H1 (cell line): Measurements from ENCODE around the gene TOMT. TPM values are rescaled to one million over a fixed set of nuclear protein-coding genes. Genes with fewer than 3 reads are reported as not detected.

Experiments used
- CTCF ChIA-PET: fragments of 300-600 bp; sonication (Branson Sonifier 250); formaldehyde crosslinking; loops from one replicate; lab custom pipeline; 2021; ENCODE audit not compliant: partially characterized antibody; lab: Charles Lee
- POLR2A ChIA-PET: fragments of 300-600 bp; sonication (Branson Sonifier 250); formaldehyde crosslinking; loops from one replicate; lab custom pipeline; 2021; ENCODE audit warnings: inconsistent platforms; ENCODE audit not compliant: partially characterized antibody; lab: Charles Lee
- DNase-seq, 2 experiments: peaks; one replicate each; pipeline versions ENCODE4 v3.0.0 to v3.0.0-alpha.2; 2010 to 2022; ENCODE audit warnings: low spot score in 2 of 2, low read depth in 1 of 2, mixed read lengths in 1 of 2
- FAIRE-seq: peaks from 2 replicates; lab custom pipeline; 2011; peaks lifted over from hg19 to GRCh38; lab: Jason Lieb, UNC
- H2AFZ ChIP-seq: 2 replicates; pipeline ENCODE4 v1.8.1; 2012; ENCODE audit warnings: low read length, inconsistent platforms
- H2AK5ac ChIP-seq: 2 replicates; pipeline ENCODE4 v1.6.1; 2013; ENCODE audit warnings: low read depth, low read length
- H2BK120ac ChIP-seq: replicated peaks from 2 replicates; pipeline ENCODE3; 2013; ENCODE audit warnings: low read depth, low read length, inconsistent platforms
- H2BK12ac ChIP-seq: 2 replicates; pipeline ENCODE4 v1.6.1; 2013; ENCODE audit warnings: low read depth, low read length
- H2BK15ac ChIP-seq: 2 replicates; pipeline ENCODE4 v1.6.1; 2013; ENCODE audit warnings: low read length
- H2BK20ac ChIP-seq: 2 replicates; pipeline ENCODE4 v1.6.1; 2013; ENCODE audit warnings: low read length
- H2BK5ac ChIP-seq: 2 replicates; pipeline ENCODE4 v1.6.1; 2013; ENCODE audit warnings: low read depth, low read length
- H3K14ac ChIP-seq: 2 replicates; pipeline ENCODE4 v1.6.1; 2013; ENCODE audit warnings: inconsistent platforms; ENCODE audit not compliant: insufficient read length
- H3K18ac ChIP-seq: 2 replicates; pipeline ENCODE4 v1.6.1; 2013; ENCODE audit warnings: low read length; ENCODE audit errors: extremely low read depth
- H3K23ac ChIP-seq: 2 replicates; pipeline ENCODE4 v1.6.1; 2013; ENCODE audit warnings: inconsistent platforms; ENCODE audit not compliant: insufficient read length
- H3K23me2 ChIP-seq: 2 replicates; pipeline ENCODE4 v1.6.1; 2013; ENCODE audit warnings: low read depth, low read length
- H3K27ac ChIP-seq: 2 replicates; pipeline ENCODE4 v1.6.1; 2011; ENCODE audit warnings: low read depth, low read length, inconsistent platforms
- H3K27me3 ChIP-seq, 4 experiments: replicated peaks in 1 of 4; 1 replicate in 1 of 4; 2 replicates in 3 of 4; pipeline versions ENCODE4 v1.6.1 to v1.8.1; 2011 to 2013; ENCODE audit warnings: low read length in 3 of 4, mild to moderate bottlenecking in 3 of 4, inconsistent platforms in 2 of 4, mixed read lengths in 2 of 4, moderate library complexity in 1 of 4; ENCODE audit not compliant: control insufficient read depth in 3 of 4, insufficient read depth in 3 of 4; ENCODE audit errors: extremely low read depth in 1 of 4
- H3K36me3 ChIP-seq, 4 experiments: 2 replicates each; pipeline versions ENCODE4 v1.6.1 to v1.8.1; 2011 to 2013; ENCODE audit warnings: mild to moderate bottlenecking in 4 of 4, low read length in 3 of 4, moderate library complexity in 2 of 4, control low read depth in 1 of 4, inconsistent platforms in 1 of 4; ENCODE audit not compliant: insufficient read depth in 4 of 4, control insufficient read depth in 2 of 4
- H3K4ac ChIP-seq: replicated peaks from 2 replicates; pipeline ENCODE3; 2013; ENCODE audit warnings: low read length, low read depth, mixed read lengths, inconsistent platforms; ENCODE audit not compliant: insufficient read length
- H3K4me1 ChIP-seq, 4 experiments: replicated peaks in 1 of 4; 1 replicate in 1 of 4; 2 replicates in 3 of 4; pipeline versions ENCODE4 v1.6.1 to v1.8.1; 2011 to 2013; ENCODE audit warnings: low read length in 3 of 4, inconsistent platforms in 2 of 4, mixed read lengths in 1 of 4; ENCODE audit not compliant: insufficient read depth in 4 of 4, control insufficient read depth in 3 of 4
- H3K4me2 ChIP-seq, 2 experiments: 2 replicates each; pipeline versions ENCODE4 v1.6.1 to v1.8.1; 2011 to 2013; ENCODE audit warnings: low read depth in 2 of 2, low read length in 2 of 2, control low read depth in 1 of 2, inconsistent platforms in 1 of 2, mild to moderate bottlenecking in 1 of 2; ENCODE audit not compliant: insufficient read depth in 1 of 2
- H3K4me3 ChIP-seq, 4 experiments: fragments of 200-600, 300-600 bp in 1 of 4; sonication (generic), shearing (Covaris generic), sonication (Bioruptor Twin) in 1 of 4; 2 replicates each; pipeline versions ENCODE4 v1.5.1 to v1.8.1; 2011 to 2016; ENCODE audit warnings: low read length in 4 of 4, low read depth in 3 of 4, control low read depth in 2 of 4, inconsistent platforms in 2 of 4, mild to moderate bottlenecking in 2 of 4, mixed read lengths in 1 of 4, moderate library complexity in 1 of 4; ENCODE audit not compliant: insufficient read depth in 2 of 4; ENCODE audit errors: extremely low read depth in 1 of 4
- H3K56ac ChIP-seq: replicated peaks from 2 replicates; pipeline ENCODE3; 2013; ENCODE audit warnings: low read depth, mild to moderate bottlenecking, mixed read lengths, low read length, inconsistent platforms; ENCODE audit not compliant: insufficient read length
- H3K79me1 ChIP-seq: 2 replicates; pipeline ENCODE4 v1.6.1; 2013; ENCODE audit warnings: low read depth, low read length, control low read depth
- H3K79me2 ChIP-seq, 2 experiments: 2 replicates each; pipeline versions ENCODE4 v1.6.1 to v1.8.1; 2012 to 2013; ENCODE audit warnings: low read length in 2 of 2, mild to moderate bottlenecking in 2 of 2, inconsistent platforms in 1 of 2; ENCODE audit not compliant: insufficient read depth in 2 of 2, control insufficient read depth in 1 of 2
- H3K9ac ChIP-seq, 4 experiments: replicated peaks in 1 of 4; 1 replicate in 1 of 4; 2 replicates in 3 of 4; pipeline versions ENCODE4 v1.6.1 to v1.8.1; 2011 to 2013; ENCODE audit warnings: low read depth in 3 of 4, low read length in 3 of 4, control low read depth in 2 of 4, mild to moderate bottlenecking in 2 of 4, moderate library complexity in 2 of 4, inconsistent platforms in 1 of 4; ENCODE audit errors: extremely low read depth in 1 of 4
- H3K9me3 ChIP-seq, 2 experiments: 2 replicates each; pipeline versions ENCODE4 v1.6.1 to v1.8.1; 2012 to 2013; ENCODE audit warnings: mild to moderate bottlenecking in 2 of 2, moderate library complexity in 2 of 2, control low read depth in 1 of 2, inconsistent platforms in 1 of 2, low read depth in 1 of 2, low read length in 1 of 2, mixed read lengths in 1 of 2; ENCODE audit not compliant: insufficient read depth in 2 of 2
- H4K20me1 ChIP-seq, 2 experiments: replicated peaks in 1 of 2; 2 replicates each; pipeline versions ENCODE3 to v1.8.1; 2011 to 2013; ENCODE audit warnings: inconsistent platforms in 2 of 2, low read length in 2 of 2, mild to moderate bottlenecking in 1 of 2; ENCODE audit not compliant: insufficient read depth in 2 of 2, control insufficient read depth in 1 of 2
- H4K5ac ChIP-seq: 2 replicates; pipeline ENCODE4 v1.6.1; 2013; ENCODE audit warnings: low read length, low read depth, mixed read lengths, inconsistent platforms; ENCODE audit not compliant: insufficient read length
- H4K8ac ChIP-seq: 2 replicates; pipeline ENCODE4 v1.8.0; 2013; ENCODE audit warnings: mild to moderate bottlenecking, moderate library complexity, low read length, inconsistent platforms; ENCODE audit not compliant: insufficient read depth; ENCODE audit errors: extremely low read depth
- H4K91ac ChIP-seq: replicated peaks from 2 replicates; pipeline ENCODE3; 2013; ENCODE audit warnings: low read length, mixed read lengths, inconsistent platforms; ENCODE audit not compliant: insufficient read length
- BRCA1 ChIP-seq: IDR thresholded peaks from 2 replicates; pipeline ENCODE4 v1.6.1; 2012; ENCODE audit warnings: low read depth, low read length, improper control_type of control experiment
- WGBS, 2 experiments: shearing (Covaris generic) in 1 of 2; methylation state at CpG; one replicate each; pipeline versions ENCODE4 v1.1.6 to v1.1.7; 2013 to 2015; ENCODE audit warnings: low lambda C conversion rate in 2 of 2, mixed read lengths in 2 of 2, inconsistent platforms in 1 of 2, low coverage in 1 of 2, missing lambda C conversion rate in 1 of 2; ENCODE audit not compliant: insufficient replicate concordance in 2 of 2, insufficient coverage in 1 of 2, insufficient read length in 1 of 2; ENCODE audit errors: extremely low coverage in 1 of 2, missing lambda C conversion rate in 1 of 2; 5-methylcytosine and 5-hydroxymethylcytosine counted together
- polyA plus RNA-seq, 7 experiments: library from polyadenylated mRNA; depleted of rRNA in 3 of 7; stranded (reverse) in 5 of 7; unstranded in 2 of 7; fragments of >200 nt in 5 of 7; fragments of 200-250 nt in 2 of 7; gene quantifications; 1 replicate in 5 of 7; 2 replicates in 1 of 7; 4 replicates in 1 of 7; pipeline versions ENCODE4 v1.2.1 to v1.2.3, GENCODE V29; 2011 to 2013; ENCODE audit warnings: missing spikeins in 2 of 7, mixed read lengths in 2 of 7
- total RNA-seq: library from RNA; stranded (reverse); fragmentation: NEBNext Ultra II Directional; extraction: Animal tissue kit (Norgen Biotek cat#: 25700); gene quantifications from 2 replicates; pipeline ENCODE4 v1.2.1, GENCODE V29; 2021

Gene TOMT
- total and polyA plus RNA-seq, 2 of the 8 experiments (the other 6 are each of a cell fraction or from before 2014, with no cell fraction given), result 0.11 TPM; not detected in 1

- ChIA-PET CTCF (interaction anchor here (3.1 kb wide), 1 partner anchor 25 kb away, joined by 15 read pairs; no protein-coding TSS in a partner anchor), POLR2A (interaction anchor here (0.9 kb wide), 1 partner anchor 11 kb away, joined by 3 read pairs; no protein-coding TSS in a partner anchor)
- H2AFZ ChIP-seq, result no peak overlapping the region
- no peak overlapping the region for H3K4me3 ChIP-seq
- H2AK5ac ChIP-seq, result no peak overlapping the region
- H4K20me1 ChIP-seq, result no peaks in the 10 kb centered on the region
- H3K4ac ChIP-seq, result no peak overlapping the region
- H3K9me3 ChIP-seq, result peaks cover 0 to 4% of the 10 kb centered on the region in 2 experiments; a peak in 2 of 4 replicates
- H4K91ac ChIP-seq, result no peak overlapping the region
- DNase-seq (no peak), FAIRE-seq (no peak)
- H2BK20ac ChIP-seq, result no peak overlapping the region
- no peaks in the 10 kb centered on the region for H3K79me1 ChIP-seq
- no peak overlapping the region for H3K27ac ChIP-seq
- H3K4me2 ChIP-seq, result no peak overlapping the region
- peaks cover 0 to 9% (median 3%) of the 10 kb centered on the region in 4 experiments; a peak in 5 of 7 replicates for H3K27me3 ChIP-seq
- H3K4me1 ChIP-seq, result no peaks in the 10 kb centered on the region
- no peaks in the 10 kb centered on the region for H3K36me3 ChIP-seq
- no peak overlapping the region for H2BK12ac ChIP-seq
- H3K9ac ChIP-seq, result no peak overlapping the region
- no peak overlapping the region for H4K8ac ChIP-seq
- H3K23me2 ChIP-seq, result no peaks in the 10 kb centered on the region
- no peak overlapping the region for H2BK15ac ChIP-seq
- H3K23ac ChIP-seq, result no peak overlapping the region
- H2BK120ac ChIP-seq, result no peak overlapping the region
- H3K18ac ChIP-seq, result no peak overlapping the region
- H2BK5ac ChIP-seq, result no peak overlapping the region
- no peak overlapping the region for H3K56ac ChIP-seq
- H3K14ac ChIP-seq, result no peak overlapping the region
- no peak overlapping the region for H4K5ac ChIP-seq
- 87% methylated on average over 6 of the region's 6 CpGs; no CpG with 5 or more reads in 1 of the 2 experiments for WGBS, 2 experiments
- no peaks in the 10 kb centered on the region for H3K79me2 ChIP-seq
- no peak for TF ChIP-seq BRCA1
Observed at GRCh38 chr11:72119198-72119597, 13.5 kb downstream of the TOMT start.
